GM18502 (cell line): ENCODE data around the gene ABHD17A.

ENCODE experiments used
- ATAC-seq: cut with Tn5 transposase; IDR thresholded peaks from one replicate; pipeline ENCODE4 v1.9.1; 2021; ENCODE audit warnings: mild to moderate bottlenecking; ENCODE audit not compliant: unreplicated experiment, poor library complexity

ABHD17A gene

DNA sequence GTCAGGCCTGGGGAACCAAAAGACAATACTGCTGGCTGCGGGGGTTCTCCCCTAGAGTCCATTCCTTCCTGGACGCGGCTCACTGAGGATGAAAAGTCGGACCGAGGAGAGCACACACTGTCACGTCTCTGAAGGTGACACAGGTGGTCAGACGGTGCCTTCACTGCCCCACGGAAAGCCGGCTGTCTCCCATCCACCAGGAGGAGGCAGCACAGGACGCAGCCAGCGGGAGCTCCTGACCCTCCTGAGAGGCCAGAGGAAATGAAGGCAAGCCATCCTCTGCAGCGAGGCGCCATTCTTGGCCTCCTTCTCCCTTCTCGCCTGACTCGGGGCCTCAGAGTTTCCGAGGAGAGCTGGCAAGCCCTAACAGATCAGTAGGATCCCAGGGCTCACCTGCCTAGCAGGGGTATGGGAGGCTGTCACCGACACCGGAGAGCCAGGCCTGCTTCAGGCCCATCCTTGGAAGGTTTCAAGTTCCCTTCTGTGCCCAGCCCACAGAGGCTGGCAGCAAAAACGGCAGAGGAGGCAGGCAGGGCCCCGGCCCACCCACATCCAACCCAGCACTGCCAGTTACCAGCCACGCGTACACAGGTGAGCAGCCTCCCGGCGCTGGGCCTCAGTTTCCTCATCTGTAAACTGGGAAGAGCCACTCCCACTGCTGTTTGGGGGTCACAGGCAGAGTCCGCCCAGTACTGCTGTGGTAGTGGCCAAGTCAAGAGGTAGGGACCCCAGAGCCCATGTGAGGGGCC lies 41.5 kb downstream of the ABHD17A start:
- ATAC-seq = no peak

DNA sequence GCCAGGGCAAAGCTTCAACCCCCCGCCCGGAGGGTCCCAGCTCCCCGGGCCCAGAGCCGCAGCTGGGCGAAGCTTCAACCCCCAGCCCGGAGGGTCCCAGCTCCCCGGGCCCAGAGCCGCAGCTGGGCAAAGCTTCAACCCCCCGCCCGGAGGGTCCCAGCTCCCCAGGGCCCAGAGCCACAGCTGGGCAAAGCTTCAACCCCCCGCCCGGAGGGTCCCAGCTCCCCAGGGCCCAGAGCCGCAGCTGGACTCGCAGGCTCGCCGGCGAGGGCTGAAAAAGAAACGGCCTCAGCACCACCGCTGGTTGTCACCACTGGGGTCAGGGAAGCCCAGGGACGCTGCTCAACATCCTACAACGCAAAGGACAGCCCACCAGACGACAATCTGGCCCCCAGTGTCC lies 42.2 kb downstream of the ABHD17A start:
- no peak for ATAC-seq

DNA sequence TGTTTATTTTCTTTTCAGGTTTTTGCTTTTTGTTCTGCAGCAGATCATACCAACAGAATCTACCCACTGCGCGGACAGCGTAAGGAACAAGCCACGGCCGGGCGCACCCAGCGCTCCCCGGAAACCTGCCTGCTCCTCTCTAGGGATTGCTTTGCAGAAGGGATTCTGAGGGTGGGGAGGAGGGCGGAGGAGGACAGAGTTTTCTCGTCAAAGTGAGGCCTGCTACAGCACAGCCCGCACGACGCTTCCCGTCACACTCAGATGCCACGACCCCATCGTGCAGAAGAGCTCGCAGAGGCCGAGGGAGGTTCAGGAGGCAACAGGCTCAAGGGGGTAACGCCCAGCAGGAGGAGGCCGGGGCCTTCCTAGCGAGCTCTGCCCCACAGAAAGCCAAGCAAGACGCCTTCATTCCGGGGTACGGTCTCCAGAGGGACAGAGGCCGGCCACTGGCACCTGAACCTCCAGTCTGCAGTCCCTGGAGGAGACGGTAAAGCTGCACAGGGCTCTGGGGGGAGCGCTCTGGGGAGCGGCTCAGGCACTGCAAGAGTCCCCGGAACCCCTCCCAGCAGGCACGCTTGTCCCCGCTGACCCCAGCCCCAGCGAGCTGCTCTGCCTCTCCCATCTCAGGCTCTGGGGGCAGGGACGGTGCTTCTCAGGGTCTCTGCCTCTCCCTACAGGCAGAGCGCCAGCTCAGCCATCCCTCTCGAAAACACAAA lies 43.9 kb downstream of the ABHD17A start:
- no peak for ATAC-seq

DNA sequence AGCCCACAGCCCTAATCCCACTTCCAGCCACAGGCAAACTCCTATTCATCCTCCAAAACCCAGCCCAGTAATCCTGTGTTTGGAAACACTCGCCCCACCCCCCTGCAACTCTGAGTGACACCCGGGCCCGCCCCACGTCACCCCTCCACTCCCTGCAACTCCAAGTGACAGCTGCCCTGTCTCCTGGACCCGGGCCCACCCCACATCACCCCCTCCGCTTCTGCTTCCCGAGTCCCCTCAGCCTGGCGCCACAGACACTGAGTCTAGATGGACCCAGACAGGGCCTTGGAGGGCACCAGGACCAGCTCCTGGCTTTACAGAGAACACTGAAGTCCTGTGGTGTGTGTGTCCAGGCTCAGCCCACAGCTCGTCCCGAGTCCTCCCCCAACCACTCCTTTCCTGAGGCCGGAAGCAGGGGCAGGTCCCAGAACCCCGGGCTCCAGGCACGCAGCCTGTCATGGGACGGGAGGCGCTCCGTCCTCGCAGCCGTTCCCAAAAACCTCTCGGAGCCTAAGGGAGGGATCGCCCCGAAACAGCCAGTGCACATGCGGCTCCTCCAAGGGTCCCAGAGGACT lies 44.7 kb downstream of the ABHD17A start:
- no peak for ATAC-seq

DNA sequence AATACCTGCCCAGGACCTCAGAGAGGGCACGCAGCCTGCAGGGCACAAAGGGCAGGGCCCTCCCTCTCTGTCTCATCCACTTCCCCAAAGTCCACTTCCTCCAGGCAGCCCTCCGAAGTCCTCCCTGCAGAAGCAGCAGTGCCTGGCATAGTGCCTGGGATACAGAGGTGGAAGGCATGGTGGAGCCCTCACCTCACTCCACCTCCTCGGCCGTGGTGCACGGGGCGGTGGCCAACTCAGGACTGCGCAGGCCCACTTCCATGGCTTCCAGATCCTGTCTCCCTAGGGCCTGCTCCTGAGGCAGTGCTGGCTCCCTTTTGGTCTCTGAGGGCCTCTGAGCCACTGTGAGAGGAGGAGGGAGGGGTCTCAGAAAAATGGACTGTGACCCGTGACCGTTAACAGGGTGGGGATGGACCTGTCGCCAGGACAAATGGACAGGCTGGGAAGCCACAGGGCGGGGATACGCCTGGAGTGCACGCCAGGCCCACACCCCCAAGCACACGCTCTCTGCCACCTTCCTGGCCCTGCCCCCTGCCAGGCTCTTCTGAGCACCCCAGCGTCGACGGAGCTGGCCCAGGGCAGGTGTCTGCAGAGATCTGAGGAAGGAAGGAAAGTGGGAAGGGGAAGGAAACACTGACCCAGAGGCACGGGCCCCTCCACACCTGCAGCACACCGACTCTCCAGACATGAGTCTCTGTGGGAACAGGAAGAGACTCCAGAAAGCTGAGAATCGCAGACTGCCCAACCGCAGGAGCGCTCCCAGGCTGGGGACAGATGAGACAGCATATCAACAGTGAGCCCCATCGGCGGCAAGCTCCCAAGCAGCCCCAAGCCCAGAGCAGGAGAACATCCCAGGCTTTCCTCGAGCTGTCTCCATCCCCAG lies 45.4 kb downstream of the ABHD17A start:
- no peak for ATAC-seq

DNA sequence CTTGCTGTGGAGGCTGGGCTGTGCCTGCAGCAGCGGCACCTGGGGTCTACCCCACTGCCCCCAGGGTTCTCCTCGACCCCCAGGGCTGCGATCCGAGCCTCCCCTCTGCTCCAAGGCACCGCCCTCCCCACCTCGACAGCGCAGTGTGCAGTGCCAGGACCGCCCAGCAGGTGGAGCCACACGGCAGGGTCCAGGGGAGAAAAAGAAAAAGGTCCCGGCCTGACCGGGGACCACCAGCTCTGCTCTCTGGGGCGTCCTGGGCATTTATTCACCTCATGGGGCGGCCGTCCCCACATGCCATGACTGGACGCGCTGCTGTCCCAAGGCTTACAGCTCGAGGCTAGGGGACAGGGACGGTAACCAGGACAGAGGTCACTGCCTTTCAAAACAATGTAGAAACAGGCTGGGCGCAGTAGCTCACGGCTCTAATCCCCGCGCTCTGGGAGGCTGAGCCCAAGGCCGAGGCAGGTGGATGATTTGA lies 47.6 kb downstream of the ABHD17A start:
- ATAC-seq = no peak

DNA sequence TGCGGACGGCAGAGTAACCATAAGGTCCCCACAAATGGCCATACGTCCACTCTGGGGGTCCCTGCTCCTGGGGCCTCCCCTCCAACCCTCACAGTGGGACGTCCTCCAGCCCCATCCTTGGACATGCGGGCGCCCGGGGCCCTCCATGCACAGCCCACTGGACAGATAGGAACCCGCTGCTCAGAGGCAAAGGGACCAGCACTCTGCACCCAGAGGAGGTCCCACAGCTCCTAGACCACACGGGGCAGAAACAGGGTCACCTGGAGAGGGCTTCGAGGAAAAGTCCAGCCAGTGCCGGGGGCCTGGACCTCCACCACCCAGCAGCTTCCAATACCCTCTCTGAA lies 48.1 kb downstream of the ABHD17A start:
- ATAC-seq = no peak

DNA sequence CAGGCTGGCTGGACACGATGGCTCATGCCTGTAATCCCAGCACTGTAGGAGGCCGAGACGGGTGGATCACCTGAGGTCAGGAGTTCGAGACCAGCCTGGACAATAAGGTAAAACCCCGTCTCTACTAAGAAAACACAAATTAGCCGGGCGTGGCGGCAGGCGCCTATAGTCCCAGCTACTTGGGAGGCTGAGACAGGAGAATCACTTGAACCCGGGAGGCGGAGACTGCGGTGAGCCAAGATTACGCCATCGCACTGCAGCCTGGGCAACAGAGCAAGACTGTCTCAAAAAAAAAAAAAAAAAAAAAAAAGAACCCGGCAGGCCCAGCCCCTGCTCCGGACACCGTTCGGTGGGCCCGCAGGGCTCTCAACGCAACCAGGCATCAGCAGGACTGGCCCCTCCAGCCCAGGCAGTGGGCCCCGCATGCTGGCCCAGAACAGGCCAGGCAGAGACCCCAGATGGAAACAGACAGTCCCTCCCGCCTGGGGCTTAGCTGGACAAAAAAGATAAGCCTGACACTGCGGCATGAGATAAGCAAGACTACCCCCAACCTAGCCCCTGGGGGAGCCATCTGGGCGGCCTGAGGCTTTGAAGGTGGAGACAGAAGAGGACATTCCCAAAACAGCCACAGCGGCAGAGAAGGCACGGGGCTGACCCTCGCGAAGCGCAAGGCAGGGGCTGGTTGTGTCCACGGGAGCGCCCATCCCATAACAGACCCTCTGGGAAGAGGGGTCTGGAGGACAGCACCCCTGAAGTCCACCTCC lies 48.7 kb downstream of the ABHD17A start:
- ATAC-seq = no peak

DNA sequence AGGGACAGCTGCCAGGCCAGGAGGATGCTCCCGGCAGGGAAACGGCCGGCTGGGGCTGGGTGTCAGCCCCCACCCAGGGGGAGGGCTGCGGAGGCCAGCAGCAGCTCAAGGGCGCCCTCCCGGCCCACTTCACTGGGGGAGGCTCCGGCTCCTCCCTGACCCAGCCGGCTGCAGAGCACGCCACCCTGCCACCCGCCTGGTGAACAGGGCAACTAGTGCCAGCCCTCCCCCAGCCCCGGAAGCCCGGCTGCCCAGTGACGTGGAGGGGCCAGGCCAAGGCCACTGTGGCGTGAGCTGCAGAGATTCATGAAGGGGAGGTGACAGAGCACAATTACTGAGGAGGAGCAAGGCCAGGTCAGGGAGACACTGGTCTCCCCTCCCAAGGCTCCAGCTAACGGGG lies 51.8 kb downstream of the ABHD17A start:
- no peak for ATAC-seq

DNA sequence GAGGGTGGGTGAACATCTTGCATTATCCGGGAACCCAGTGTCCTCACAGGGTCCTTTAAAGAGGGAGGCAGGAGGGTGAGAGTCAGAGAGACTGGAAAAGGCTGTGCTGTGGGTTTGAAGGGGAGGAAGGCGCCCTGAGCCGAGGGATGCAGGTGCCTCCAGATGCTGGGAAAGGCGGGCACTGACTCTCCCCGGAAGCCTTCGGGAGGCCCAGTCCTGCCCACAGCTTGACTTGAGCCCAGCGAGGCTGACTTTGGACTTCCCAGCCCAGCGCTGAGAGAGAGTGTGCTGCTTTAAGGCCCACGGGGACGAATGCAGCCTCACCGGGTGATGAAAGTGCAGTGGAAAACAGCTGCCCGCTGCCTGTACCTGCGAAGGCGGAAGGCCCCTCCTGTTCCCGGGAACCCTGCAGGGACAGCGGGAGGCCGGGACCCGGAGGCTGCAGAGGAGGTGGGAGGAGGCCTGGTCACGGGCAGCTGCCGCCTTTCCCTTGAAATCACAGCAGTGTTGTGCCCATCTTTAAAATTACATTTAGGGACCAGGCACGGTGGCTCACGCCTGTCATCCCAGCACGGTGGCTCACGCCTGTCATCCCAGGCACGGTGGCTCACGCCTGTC lies 53.1 kb downstream of the ABHD17A start:
- no peak for ATAC-seq

DNA sequence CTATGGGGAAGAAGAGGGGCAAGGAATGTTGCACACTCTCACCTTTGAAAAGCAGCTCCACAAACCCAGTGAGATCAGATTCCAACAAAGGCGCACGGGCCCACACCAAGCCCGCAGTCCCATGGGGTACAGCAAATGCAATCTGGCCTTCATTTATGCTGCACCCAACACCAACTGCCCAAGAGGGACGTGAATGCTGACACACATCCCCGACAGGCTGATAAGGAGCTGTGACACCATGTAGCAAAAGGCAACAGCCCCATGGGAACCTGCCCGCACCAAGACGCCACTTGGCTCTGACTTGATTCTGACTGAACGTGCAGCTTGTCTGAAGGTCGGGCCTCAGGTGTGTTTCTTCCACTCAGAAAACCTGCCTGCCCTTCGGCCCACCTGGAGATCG lies 54.3 kb downstream of the ABHD17A start:
- no peak for ATAC-seq

DNA sequence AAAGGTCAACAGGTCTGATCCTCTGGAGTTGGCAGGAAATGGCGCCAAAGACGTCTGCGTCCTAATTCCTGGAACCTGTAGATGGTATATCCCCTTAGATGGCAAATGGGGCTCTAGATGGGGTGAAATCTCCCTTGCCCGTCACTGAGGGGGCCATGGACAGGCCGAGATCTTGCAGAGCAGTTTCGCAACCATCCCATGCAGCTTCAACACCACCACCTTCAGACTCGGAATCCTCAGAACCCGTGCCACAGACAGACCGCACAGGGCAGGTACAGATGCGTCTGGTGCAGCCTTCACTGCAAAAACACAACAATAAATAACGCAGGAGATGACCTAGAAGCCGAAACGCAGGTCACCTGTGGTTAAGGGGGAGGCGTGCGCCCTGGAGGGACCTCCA lies 54.7 kb downstream of the ABHD17A start:
- no peak for ATAC-seq

DNA sequence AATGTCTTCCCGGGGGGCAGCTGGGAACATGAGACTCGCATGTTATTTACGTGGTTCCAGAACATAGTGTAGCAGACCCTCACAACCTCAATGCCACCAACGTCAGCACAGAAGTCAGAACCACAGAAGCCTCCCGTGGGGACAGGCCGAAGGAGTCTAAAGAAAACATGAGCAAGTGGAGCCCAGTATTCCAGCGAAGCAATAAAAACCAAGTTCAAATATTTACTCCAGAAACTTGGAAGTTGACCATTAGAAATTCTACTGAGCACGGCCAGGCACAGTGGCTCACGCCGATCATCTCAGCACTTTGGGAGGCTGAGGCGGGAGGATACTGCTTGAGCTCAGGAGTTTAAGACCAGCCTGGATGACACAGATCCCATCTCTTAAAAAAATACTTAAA lies 55.3 kb downstream of the ABHD17A start:
- ATAC-seq = no peak

DNA sequence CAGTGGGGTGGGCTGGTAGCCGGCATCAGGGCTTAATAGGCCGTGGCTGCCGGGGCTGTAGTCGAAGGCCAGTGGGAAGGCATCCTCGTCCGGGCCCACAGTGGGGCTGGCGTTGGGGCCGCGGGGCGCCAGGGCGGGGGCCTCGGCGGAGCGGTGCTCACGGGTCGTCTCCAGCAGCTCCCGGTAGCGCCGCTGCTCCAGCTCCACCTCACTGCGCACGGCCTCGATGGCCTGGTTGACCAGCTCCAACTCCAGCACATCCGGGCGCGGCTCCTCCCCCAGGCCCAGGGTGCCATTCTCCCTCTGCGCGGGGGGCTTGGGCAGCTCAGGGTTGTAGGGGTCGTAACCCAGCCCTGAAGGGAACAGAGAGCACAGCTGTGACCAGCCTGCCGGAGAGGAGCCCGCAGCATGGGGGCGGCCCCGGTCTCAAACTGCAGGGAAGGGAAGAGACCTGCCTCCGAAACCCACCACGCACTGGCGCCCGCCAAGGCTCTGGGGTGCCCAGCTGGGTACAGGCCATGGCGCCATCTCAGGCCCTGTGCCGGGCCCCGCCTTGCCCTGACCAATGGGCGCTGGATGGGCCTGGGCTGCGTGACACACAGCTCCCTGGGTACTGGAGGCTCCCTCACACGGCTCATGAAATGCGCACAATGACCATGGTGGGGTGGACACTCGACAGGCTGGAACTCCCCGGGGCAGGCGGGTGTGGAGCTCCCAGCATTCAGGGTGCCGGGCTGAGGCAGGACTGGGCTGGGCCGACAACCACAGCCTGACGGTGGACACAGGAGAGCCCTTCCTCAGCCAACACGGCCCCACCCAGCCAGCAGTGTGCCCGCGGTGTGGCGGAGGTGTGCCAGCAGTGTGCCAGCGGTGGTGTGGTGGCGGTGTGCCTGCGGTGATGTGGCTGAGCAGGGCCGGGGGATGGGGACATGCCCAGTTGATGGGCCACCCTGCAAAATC lies 56.7 kb downstream of the ABHD17A start:
- no peak for ATAC-seq

DNA sequence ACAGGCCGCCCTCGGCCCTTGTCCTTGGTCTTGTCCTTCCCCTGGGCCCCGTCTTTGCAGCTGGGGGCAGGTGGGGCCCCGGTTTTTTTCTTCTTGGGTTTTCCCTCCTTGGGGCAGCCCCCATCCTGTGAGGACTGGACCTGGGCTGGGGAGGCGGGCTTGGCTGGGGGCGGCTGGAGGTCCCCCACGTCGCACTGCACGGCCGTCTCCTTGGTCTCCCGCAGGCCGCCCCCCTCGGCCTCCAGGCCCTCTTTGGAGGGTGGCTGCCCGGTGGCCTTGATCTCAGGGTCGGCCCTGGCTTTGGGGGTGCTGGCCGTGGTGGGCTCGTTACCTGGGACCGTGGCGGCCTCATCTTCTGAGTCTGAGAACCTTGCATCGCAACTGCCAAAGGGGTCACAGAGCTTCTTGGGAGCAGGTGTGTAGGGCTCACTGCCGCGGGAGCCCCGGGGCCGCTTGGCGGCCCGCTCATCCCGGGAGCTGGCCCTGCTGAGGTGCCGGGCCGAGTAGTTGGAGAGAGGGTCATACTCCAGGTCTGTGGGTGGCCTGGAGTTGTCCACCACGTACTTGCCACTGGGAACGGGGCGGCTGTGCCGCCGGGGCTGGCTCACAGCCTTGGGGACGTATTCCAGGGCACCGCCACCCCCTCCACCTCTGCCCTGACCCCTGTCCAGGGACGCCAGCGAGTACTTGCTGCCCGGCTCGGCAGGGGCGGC lies 57.6 kb downstream of the ABHD17A start:
- ATAC-seq = no peak
